SK-N-SH (cell line): ENCODE measurements around the gene AP2A2.

Experiments
- CHD2 ChIP-seq: fragments of 150-350 bp; IDR thresholded peaks from 2 replicates; pipeline ENCODE4 v1.6.1; 2018; ENCODE audit warnings: low read length; ENCODE audit not compliant: partially characterized antibody
- CTCF ChIP-seq: fragments of 200-600 bp; sonication (generic); IDR thresholded peaks from 2 replicates; pipeline ENCODE4 v1.6.1; 2017; ENCODE audit warnings: antibody characterized with exemption, mild to moderate bottlenecking, moderate library complexity
- EP300 ChIP-seq, 2 experiments: IDR thresholded peaks; 2 replicates each; pipeline versions ENCODE4 v1.4.0 to v1.6.1; 2012; ENCODE audit warnings: borderline replicate concordance in 1 of 2, low read depth in 1 of 2, low read length in 1 of 2
- FOXJ3 ChIP-seq: sonication (generic); formaldehyde crosslinking; IDR thresholded peaks from 2 replicates; pipeline ENCODE4 v1.5.1; 2020; ENCODE audit warnings: mild to moderate bottlenecking, missing genetic modification reagents
- GATA2 ChIP-seq: sonication (generic); formaldehyde crosslinking; IDR thresholded peaks from 2 replicates; pipeline ENCODE4 v1.5.0; 2020; ENCODE audit warnings: mild to moderate bottlenecking, missing genetic modification reagents
- MAX ChIP-seq: IDR thresholded peaks from 2 replicates; pipeline ENCODE4 v1.4.0; 2012; ENCODE audit warnings: low read depth
- POLR2AphosphoS5 ChIP-seq: IDR thresholded peaks from 2 replicates; pipeline ENCODE4 v1.6.1; 2012; ENCODE audit warnings: low read depth, low read length
- TAF1 ChIP-seq: IDR thresholded peaks from 2 replicates; pipeline ENCODE4 v1.6.1; 2012; ENCODE audit warnings: low read depth, mild to moderate bottlenecking, low read length, moderate library complexity, borderline replicate concordance

- TF ChIP-seq EP300 (IDR thresholded peaks at IDR 0.05; ENCODE audit: borderline replicate concordance in 1 of 2, low read depth in 1 of 2, low read length in 1 of 2) = no peak
- no peak for TF ChIP-seq CTCF
- TF ChIP-seq CHD2 = no peak
- no peak for TF ChIP-seq GATA2 (CRISPR knock-in tag)
- no peak for TF ChIP-seq MAX
- TF ChIP-seq POLR2AphosphoS5 = no peak
- TF ChIP-seq FOXJ3 (CRISPR knock-in tag) = no peak
- no peak for TF ChIP-seq TAF1
Observed at GRCh38 chr11:997907-998306, 72.2 kb downstream of the AP2A2 start.
